GM12891 (cell line): ENCODE measurements around the gene RAB6C. TPM values are rescaled to one million over a fixed set of nuclear protein-coding genes. Genes with fewer than 3 reads are reported as not detected.
"Not testable (repeated sequence)": the region's sequence is repeated elsewhere in the genome, so short reads cannot be mapped to it uniquely, and the experiment has no call there.

Experiments used
- DNase-seq: peaks from one replicate; pipeline ENCODE4 v3.0.0; 2011; ENCODE audit warnings: low spot score; ENCODE audit not compliant: insufficient read length
- FAIRE-seq: peaks from 2 replicates; lab custom pipeline; 2011; peaks lifted over from hg19 to GRCh38; lab: Jason Lieb, UNC
- PAX5 ChIP-seq: IDR thresholded peaks from 2 replicates; pipeline ENCODE4 v1.6.1; 2011; ENCODE audit warnings: low read length, moderate library complexity, mild to moderate bottlenecking; ENCODE audit not compliant: insufficient read depth, severe bottlenecking
- POLR2A ChIP-seq: IDR thresholded peaks from 2 replicates; pipeline ENCODE4 v1.6.1; 2011; ENCODE audit warnings: low read depth, low read length, control low read depth
- POLR2AphosphoS5 ChIP-seq: IDR thresholded peaks from 2 replicates; pipeline ENCODE4 v1.6.1; 2011; ENCODE audit warnings: low read depth, low read length, control low read depth
- POU2F2 ChIP-seq: IDR thresholded peaks from 2 replicates; pipeline ENCODE4 v1.6.1; 2011; ENCODE audit warnings: low read depth, mild to moderate bottlenecking, control low read depth, low read length, moderate library complexity
- SPI1 ChIP-seq: IDR thresholded peaks from 2 replicates; pipeline ENCODE4 v1.6.1; 2011; ENCODE audit warnings: low read depth, low read length, control low read depth
- TAF1 ChIP-seq: IDR thresholded peaks from 2 replicates; pipeline ENCODE4 v1.6.1; 2011; ENCODE audit warnings: low read depth, low read length, control low read depth
- polyA plus RNA-seq: library from polyadenylated mRNA; unstranded; fragments of >200 nt; gene quantifications from one replicate; pipeline ENCODE4 v1.2.1, GENCODE V29; 2012; ENCODE audit warnings: low read depth, missing spikeins, inconsistent platforms; ENCODE audit not compliant: missing spikeins

Gene RAB6C
- not detected for polyA plus RNA-seq

GRCh38 chr2:129979629-129980155 lies at the start of gene RAB6C:
TSS of gene RAB6C (plus strand) at chr2:129979666. CDS start at chr2:129980116, 450 bp downstream.
- FAIRE-seq, DNase-seq: not testable (repeated sequence)

DNA sequence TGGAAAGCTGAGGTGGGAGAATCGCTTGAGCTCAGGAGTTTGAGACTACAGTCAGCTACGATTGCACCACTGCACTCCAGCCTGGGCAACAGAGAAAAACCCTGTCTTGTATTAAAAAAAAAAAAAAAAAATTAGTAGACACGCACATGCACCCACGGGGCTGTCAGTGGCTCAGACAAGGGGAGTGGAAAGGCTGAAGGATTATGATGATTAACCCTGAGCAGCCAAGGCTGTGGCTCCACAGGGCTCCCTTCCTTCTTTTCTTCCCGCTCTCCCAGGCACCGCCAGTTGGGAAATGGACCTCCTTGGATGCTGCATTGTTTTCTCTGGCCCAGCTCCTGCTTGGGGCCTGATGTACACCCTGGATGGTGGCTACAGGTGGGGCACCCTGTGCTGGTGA lies 49.0 kb upstream of the RAB6C start:
- TF ChIP-seq TAF1 (no peak), PAX5 (no peak), POU2F2 (no peak), POLR2A (no peak), POLR2AphosphoS5 (no peak), SPI1 (no peak)
- no peak for FAIRE-seq

GRCh38 chr2:129933387-129933786 lies 46.1 kb upstream of the RAB6C start:
- not testable (repeated sequence) for DNase-seq, FAIRE-seq

More for the DNA sequence above, 49.0 kb upstream of the RAB6C start:
- DNase-seq, result no peak

- DNase-seq, result no peak
- no peak for FAIRE-seq
- TF ChIP-seq TAF1 (no peak), POLR2A (no peak), POU2F2 (no peak), SPI1 (no peak)
These were observed 45.2 kb upstream of the RAB6C start for GRCh38 chr2:129934044-129934822.

GRCh38 chr2:129935118-129935517 lies 44.3 kb upstream of the RAB6C start:
- FAIRE-seq, result no peak
- TF ChIP-seq POLR2AphosphoS5, result no peak
- no peak for DNase-seq

DNA sequence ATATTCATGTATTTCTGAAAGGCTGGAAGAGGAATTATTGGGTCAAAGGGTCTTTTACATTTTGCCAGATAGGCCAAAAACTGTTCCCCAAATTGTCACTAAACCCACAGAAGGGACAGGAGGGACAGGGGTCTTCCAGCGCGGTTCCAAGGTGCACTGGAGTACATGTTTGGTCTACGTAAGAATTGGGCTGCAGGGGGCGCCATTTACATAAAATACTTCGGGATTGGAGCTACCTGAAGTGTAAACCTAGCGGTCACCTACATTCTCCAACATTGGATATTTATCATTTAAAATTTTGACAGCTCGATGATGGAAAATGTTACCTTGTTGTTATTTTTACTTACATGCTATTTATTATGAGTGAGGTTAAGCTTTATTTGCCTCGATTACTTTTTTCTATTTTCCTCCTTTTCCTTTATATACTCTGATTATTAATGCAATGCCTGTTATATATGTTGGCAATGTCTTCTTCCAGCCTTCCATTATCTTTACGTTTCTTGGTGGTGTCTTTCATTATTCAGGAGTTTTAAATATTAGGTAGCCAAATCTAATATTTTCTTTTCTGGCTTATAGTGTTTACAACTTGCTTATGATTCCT lies 43.0 kb upstream of the RAB6C start:
- no peak for TF ChIP-seq POLR2AphosphoS5
- TF ChIP-seq POLR2A, result no peak
- no peak for TF ChIP-seq POU2F2
- FAIRE-seq (no peak), DNase-seq (no peak)

DNA sequence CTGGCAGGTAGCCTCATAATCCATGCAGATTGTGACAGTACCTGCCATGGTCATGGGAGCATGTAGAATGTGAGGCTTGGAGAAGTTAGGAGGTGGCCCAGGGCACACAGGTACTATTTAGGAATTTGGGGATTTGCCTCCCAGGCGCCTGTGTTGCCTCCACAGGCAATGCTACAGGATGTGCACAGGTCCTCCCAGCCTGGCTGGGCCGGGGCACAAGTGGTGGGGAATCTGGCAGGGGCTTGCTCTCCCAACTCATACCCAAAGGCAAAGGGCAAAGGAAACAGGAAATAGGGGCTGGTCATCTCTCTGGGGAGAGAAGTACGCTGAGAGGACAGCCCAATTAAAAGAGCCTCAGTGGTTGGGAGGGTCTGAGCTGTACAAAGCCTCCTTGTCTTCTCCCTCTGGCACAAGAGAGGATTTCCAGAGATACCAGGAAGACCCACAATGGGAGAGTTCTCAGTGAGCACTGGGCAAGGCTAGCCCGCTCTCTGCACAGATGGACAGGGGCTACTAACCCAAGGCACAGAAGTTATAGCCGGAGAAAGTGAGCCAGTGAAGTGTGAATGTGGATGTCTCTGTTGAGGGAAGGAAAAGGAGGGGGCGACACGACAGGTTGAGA lies 40.5 kb upstream of the RAB6C start:
- DNase-seq, FAIRE-seq: not testable (repeated sequence)

DNA sequence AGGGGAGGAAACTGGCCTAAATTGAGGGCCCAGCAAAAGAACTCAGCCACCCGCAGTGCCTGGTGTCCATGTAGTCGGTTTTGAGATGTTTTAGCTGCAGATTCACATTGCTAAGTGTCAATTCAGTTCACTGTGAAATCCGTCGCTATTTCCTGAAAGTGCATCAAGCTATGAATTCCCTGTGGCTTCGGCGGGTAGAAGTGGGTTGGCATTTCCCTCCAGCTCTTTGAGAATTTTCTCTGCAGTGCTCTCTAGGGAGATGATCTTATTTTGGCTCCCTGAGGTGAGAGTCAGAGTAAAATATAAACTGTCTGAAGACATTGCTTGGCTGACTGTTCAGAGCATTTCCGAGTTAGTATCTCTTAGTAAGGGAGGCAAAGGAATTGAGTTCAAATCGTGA lies 36.0 kb upstream of the RAB6C start:
- not testable (repeated sequence) for DNase-seq, FAIRE-seq

GRCh38 chr2:129945557-129945956 lies 33.9 kb upstream of the RAB6C start:
- TF ChIP-seq PAX5 (no peak), POU2F2 (no peak), POLR2A (no peak), POLR2AphosphoS5 (no peak), SPI1 (no peak), TAF1 (no peak)
- FAIRE-seq (no peak), DNase-seq (no peak)

DNA sequence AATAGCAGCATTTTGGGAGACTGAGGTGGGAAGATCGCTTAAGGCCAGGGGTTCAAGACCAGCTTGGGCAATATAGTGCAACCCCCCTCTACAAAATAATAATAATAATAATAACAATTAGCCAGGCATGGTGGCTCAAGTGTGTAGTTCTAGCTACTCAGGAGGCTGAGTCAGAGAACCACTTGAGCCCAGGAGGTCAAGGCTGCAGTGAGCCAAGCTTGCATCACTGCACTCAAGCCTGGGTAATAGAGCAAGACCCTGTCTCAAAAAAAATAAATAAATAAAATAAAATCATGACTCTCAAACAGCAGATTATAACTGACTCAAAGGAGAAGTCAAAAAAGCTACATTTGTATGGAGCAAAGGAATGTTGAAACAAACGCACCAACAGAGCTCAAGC lies 31.8 kb upstream of the RAB6C start:
- not testable (repeated sequence) for DNase-seq, FAIRE-seq

GRCh38 chr2:129956171-129956570 lies 23.3 kb upstream of the RAB6C start:
- not testable (repeated sequence) for FAIRE-seq, DNase-seq

DNA sequence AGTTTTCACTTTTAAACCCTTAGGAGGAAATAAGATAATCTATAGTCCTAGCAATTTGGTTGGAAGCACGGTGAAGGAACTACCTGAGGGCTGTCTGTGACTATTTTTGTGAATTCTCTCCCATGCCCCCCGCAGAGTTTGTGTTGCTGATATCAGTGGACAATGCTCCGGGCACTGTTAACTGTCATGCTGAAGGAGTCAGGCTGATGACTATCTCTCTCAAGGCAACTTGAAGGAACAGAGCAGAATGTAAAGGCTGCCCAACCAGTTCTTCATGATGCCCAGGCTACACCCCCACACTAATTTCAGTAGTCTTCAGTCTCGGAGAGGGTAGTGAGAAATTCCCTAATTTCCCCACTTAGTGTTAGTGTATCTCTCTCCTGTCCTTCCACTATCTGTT lies 21.6 kb upstream of the RAB6C start:
- TF ChIP-seq SPI1, result no peak
- TF ChIP-seq POLR2AphosphoS5, result no peak
- no peak for TF ChIP-seq POLR2A
- TF ChIP-seq TAF1, result no peak
- TF ChIP-seq POU2F2, result no peak
- no peak for TF ChIP-seq PAX5
- no peak for DNase-seq
- FAIRE-seq, result no peak

DNA sequence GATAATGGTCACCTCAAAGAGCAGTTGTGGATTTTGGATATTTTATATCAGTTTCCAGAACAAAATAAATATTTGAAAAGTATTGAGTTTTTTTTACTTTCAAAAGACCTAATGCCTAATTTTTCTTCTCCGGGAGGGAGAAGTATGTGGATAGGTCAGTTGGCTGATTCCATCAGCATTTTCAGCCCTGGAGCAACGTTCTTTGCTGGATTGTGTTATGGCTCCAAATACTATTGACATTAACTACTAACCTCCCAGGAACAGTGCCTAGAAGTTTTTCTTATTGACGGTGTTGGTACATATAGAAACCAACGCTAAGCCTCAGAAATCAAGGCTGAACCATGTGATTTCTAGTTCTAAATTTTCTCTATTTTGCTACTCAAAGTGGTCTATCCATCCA lies 20.7 kb upstream of the RAB6C start:
- not testable (repeated sequence) for DNase-seq, FAIRE-seq

DNA sequence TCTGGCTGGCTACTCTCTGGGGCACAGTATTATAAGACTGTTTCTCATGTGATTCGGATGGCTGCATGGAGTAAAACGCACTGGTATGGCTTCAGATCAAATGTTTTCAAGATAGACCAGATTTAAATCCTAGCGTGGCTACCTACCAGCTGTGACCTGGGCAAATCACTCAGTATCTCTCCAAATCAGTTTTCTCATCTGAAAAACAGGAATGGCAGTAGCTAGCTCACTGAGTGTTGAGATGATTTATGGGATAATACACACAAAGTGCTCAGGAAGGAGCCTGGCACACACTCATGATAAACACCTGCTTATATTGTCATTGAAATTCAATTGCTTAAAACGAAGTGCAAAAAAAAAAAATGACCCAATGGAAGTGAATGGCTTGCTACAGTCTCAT lies 10.9 kb upstream of the RAB6C start:
- not testable (repeated sequence) for DNase-seq, FAIRE-seq
